Measurements from ENCODE around the gene DLG5.

Gene DLG5

GRCh38 chr10:77909749-77910375, 16.7 kb downstream of the DLG5 start:
- DNase-seq, result no peak

GRCh38 chr10:77909021-77909748, 17.4 kb downstream of the DLG5 start:
- DNase-seq, result no peak

GRCh38 chr10:77907900-77908717, 18.4 kb downstream of the DLG5 start:
- no peak for DNase-seq

GRCh38 chr10:77907462-77907861, 19.1 kb downstream of the DLG5 start:
- DNase-seq, result no peak

- DNase-seq, result no peak
These were observed 19.6 kb downstream of the DLG5 start for GRCh38 chr10:77906951-77907421.

GRCh38 chr10:77905781-77906180, 20.8 kb downstream of the DLG5 start:
- DNase-seq, result no peak

GRCh38 chr10:77905086-77905748, 21.3 kb downstream of the DLG5 start:
- no peak for DNase-seq

GRCh38 chr10:77904100-77904840, 22.3 kb downstream of the DLG5 start:
- no peak for DNase-seq

GRCh38 chr10:77902159-77902558, 24.4 kb downstream of the DLG5 start:
- DNase-seq, result no peak

- DNase-seq, result no peak
These were observed 24.8 kb downstream of the DLG5 start for GRCh38 chr10:77901743-77902142.

GRCh38 chr10:77899690-77900089, 26.9 kb downstream of the DLG5 start:
- no peak for DNase-seq

- DNase-seq, result no peak
These were observed 27.5 kb downstream of the DLG5 start for GRCh38 chr10:77899080-77899477.

GRCh38 chr10:77898323-77899079, 28.1 kb downstream of the DLG5 start:
- no peak for DNase-seq

GRCh38 chr10:77896058-77896457, 30.5 kb downstream of the DLG5 start:
- no peak for DNase-seq

GRCh38 chr10:77894058-77894457, 32.5 kb downstream of the DLG5 start:
- no peak for DNase-seq

- DNase-seq, result no peak
These were observed 33.2 kb downstream of the DLG5 start for GRCh38 chr10:77893386-77893785.

- no peak for DNase-seq
These were observed 33.8 kb downstream of the DLG5 start for GRCh38 chr10:77892761-77893160.

GRCh38 chr10:77892021-77892739, 34.4 kb downstream of the DLG5 start:
- DNase-seq, result no peak

- DNase-seq, result no peak
These were observed 36.5 kb downstream of the DLG5 start for GRCh38 chr10:77890097-77890496.

- no peak for DNase-seq
These were observed 37.2 kb downstream of the DLG5 start for GRCh38 chr10:77889277-77889903.

GRCh38 chr10:77888356-77888703, 38.2 kb downstream of the DLG5 start:
- no peak for DNase-seq

All from stimulated activated CD4-positive, alpha-beta T cell treated with anti-CD3 and anti-CD28 coated beads, Interleukin-15, amount 100 ng/mL, for 24 hours (primary cell).